Spleen (tissue), 7 donors: ENCODE measurements around the gene USHBP1.

ENCODE experiments used
- POLR2A ChIP-seq, 3 donors: fragments of 450-650 bp; IDR thresholded peaks; one replicate each; pipeline ENCODE4 v1.5.1; 2017; ENCODE audit warnings: antibody characterized with exemption in 3 of 3, mild to moderate bottlenecking in 1 of 3
- POLR2AphosphoS5 ChIP-seq, 3 donors: sonication (generic); formaldehyde crosslinking; IDR thresholded peaks; one replicate each; pipeline ENCODE4 v1.5.1; 2017; ENCODE audit warnings: antibody characterized with exemption in 3 of 3
- TF ChIP-seq, protein P1 (sequence below), 11 experiments: fragments of 200-600 bp in 7 of 11; fragments of 450-650 bp in 4 of 11; sonication (generic) in 4 of 11; IDR thresholded peaks in 8 of 11; conservative IDR thresholded peaks in 3 of 11; 1 replicate in 7 of 11; 2 replicates in 4 of 11; pipeline versions ENCODE4 v1.4.0 to v1.8.0; 2016 to 2021; ENCODE audit warnings: antibody characterized with exemption in 11 of 11, inconsistent platforms in 4 of 11, mild to moderate bottlenecking in 1 of 11
- donor health status: DM: no; HTN: no; CAD: no; lungs with moderate emphysema.
- donor health status: DM: no; HTN: no; CAD: no.
- donor health status: DM: no; HTN: no; CAD: no.

DNA sequence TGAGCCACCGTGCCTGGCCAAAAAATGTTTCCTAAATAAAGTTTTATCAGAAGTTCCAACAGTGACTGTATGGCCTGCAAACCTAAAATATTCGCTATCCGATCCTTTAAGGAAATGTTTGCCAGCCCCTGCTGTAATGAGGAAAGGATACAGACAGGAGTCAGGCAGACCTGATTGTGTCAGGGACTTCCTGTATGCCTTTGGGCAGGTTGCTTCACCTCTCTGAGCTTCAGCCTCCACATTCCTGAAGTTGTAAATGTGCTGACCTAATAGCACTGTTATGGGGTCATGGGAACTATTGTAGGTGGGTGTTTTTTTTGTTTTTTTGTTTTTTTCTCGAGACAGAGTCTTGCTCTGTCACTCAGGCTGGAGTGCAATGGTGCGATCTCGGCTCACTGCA, 32.4 kb upstream of the USHBP1 start:
- TF ChIP-seq, protein P1, sequence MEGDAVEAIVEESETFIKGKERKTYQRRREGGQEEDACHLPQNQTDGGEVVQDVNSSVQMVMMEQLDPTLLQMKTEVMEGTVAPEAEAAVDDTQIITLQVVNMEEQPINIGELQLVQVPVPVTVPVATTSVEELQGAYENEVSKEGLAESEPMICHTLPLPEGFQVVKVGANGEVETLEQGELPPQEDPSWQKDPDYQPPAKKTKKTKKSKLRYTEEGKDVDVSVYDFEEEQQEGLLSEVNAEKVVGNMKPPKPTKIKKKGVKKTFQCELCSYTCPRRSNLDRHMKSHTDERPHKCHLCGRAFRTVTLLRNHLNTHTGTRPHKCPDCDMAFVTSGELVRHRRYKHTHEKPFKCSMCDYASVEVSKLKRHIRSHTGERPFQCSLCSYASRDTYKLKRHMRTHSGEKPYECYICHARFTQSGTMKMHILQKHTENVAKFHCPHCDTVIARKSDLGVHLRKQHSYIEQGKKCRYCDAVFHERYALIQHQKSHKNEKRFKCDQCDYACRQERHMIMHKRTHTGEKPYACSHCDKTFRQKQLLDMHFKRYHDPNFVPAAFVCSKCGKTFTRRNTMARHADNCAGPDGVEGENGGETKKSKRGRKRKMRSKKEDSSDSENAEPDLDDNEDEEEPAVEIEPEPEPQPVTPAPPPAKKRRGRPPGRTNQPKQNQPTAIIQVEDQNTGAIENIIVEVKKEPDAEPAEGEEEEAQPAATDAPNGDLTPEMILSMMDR (IDR thresholded peaks at IDR 0.05 in 8 of 11, conservative IDR thresholded peaks at IDR 0.05 in 3 of 11): no peak
- TF ChIP-seq POLR2AphosphoS5 (IDR thresholded peaks at IDR 0.05) (no peak), POLR2A (IDR thresholded peaks at IDR 0.05) (no peak)
